Fibroblast of lung (primary cell): ENCODE measurements around the gene STAC. TPM values are rescaled to one million over a fixed set of nuclear protein-coding genes. Genes with fewer than 3 reads are reported as not detected.
A peak's percentile ranks its signal among the peaks of the same experiment; 100 is the strongest.
"Not testable (repeated sequence)": the region's sequence is repeated elsewhere in the genome, so short reads cannot be mapped to it uniquely, and the experiment has no call there.

Experiments used
- DNase-seq, 2 donors: peaks; one replicate each; pipeline versions ENCODE4 v3.0.0 to v3.0.0-alpha.2; 2010; ENCODE audit warnings: low read depth in 2 of 2
- H2AFZ ChIP-seq: 2 replicates; pipeline ENCODE4 v1.5.1; 2012; ENCODE audit warnings: low read length, control low read depth, inconsistent platforms
- H3K27ac ChIP-seq: 2 replicates; pipeline ENCODE4 v1.5.1; 2011; ENCODE audit warnings: low read length, control low read depth; ENCODE audit not compliant: insufficient read depth
- H3K27me3 ChIP-seq: 2 replicates; pipeline ENCODE4 v1.5.1; 2011; ENCODE audit warnings: mild to moderate bottlenecking, low read length; ENCODE audit not compliant: control insufficient read depth, insufficient read depth
- H3K36me3 ChIP-seq: 2 replicates; pipeline ENCODE4 v1.5.1; 2011; ENCODE audit warnings: low read length; ENCODE audit not compliant: control insufficient read depth, insufficient read depth
- H3K4me1 ChIP-seq: 2 replicates; pipeline ENCODE4 v1.5.1; 2011; ENCODE audit warnings: low read length; ENCODE audit not compliant: control insufficient read depth, insufficient read depth; ENCODE audit errors: extremely low read depth
- H3K4me2 ChIP-seq: 2 replicates; pipeline ENCODE4 v1.5.1; 2011; ENCODE audit warnings: low read length, control low read depth; ENCODE audit not compliant: insufficient read depth; ENCODE audit errors: extremely low read depth
- H3K4me3 ChIP-seq, 4 experiments: fragments of 200-600 bp in 1 of 4; sonication (generic) in 1 of 4; replicated peaks in 1 of 4; 2 replicates each; pipeline ENCODE4 v1.5.1; 2011 to 2016; ENCODE audit warnings: low read length in 4 of 4, low read depth in 3 of 4, mild to moderate bottlenecking in 3 of 4, control low read depth in 2 of 4, inconsistent platforms in 1 of 4, mixed read lengths in 1 of 4; ENCODE audit not compliant: insufficient read depth in 1 of 4; ENCODE audit errors: control extremely low read depth in 1 of 4
- H3K79me2 ChIP-seq: 2 replicates; pipeline ENCODE4 v1.5.1; 2012; ENCODE audit warnings: mild to moderate bottlenecking, low read length, inconsistent platforms; ENCODE audit not compliant: control insufficient read depth, insufficient read depth
- H3K9ac ChIP-seq: 2 replicates; pipeline ENCODE4 v1.5.1; 2011; ENCODE audit warnings: mild to moderate bottlenecking, low read length, control low read depth; ENCODE audit not compliant: insufficient read depth
- H3K9me3 ChIP-seq: 2 replicates; pipeline ENCODE4 v1.5.1; 2012; ENCODE audit warnings: low read depth, low read length; ENCODE audit not compliant: control insufficient read depth, insufficient read depth
- H4K20me1 ChIP-seq: 2 replicates; pipeline ENCODE4 v1.5.1; 2011; ENCODE audit warnings: low read length; ENCODE audit not compliant: control insufficient read depth, insufficient read depth; ENCODE audit errors: extremely low read depth
- EZH2 ChIP-seq: IDR thresholded peaks from 2 replicates; pipeline ENCODE4 v1.5.1; 2012; ENCODE audit warnings: low read length, control low read depth, mild to moderate bottlenecking; ENCODE audit errors: missing control alignments
- polyA plus RNA-seq, 2 donors: library from polyadenylated mRNA; depleted of rRNA in 1 of 2; stranded (reverse) in 1 of 2; unstranded in 1 of 2; fragments of >200 nt; gene quantifications; 2 replicates each; pipeline ENCODE4 v1.2.1, GENCODE V29; 2011 to 2012; ENCODE audit warnings: missing spikeins in 1 of 2
- total RNA-seq: library from RNA; depleted of rRNA; stranded (reverse); fragments of >200 nt; gene quantifications from 2 replicates; pipeline ENCODE4 v1.2.1, GENCODE V29; 2014
- TF ChIP-seq, protein P1 (sequence below), 2 donors: IDR thresholded peaks in 1 of 2; conservative IDR thresholded peaks in 1 of 2; 1 replicate in 1 of 2; 2 replicates in 1 of 2; pipeline ENCODE4 v1.5.1; 2011 to 2012; ENCODE audit warnings: low read length in 2 of 2, control low read depth in 1 of 2, inconsistent platforms in 1 of 2, low read depth in 1 of 2, mild to moderate bottlenecking in 1 of 2

STAC gene
- total and polyA plus RNA-seq, 2 donors (not counting 1 experiment from before 2014, with no cell fraction given) = 6.8 to 7.4 TPM

DNA sequence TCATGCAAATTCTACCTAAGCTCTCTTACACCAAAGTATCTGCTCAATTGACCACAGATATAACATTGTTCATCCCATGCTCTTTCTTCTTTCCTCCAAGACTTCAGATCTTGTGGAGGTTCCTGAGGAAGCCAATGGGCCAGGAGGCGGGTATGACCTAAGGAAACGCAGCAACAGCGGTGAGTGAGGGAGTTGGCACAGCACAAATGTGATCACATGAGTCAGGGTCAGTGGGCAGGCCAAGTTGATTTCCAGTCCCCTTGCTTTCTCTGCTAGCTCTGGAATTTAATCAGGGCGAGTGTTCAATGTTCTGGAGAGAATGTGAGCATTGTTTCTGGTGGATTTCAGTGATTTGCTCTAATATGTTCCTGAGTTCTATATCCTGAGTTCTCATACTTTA, 112.7 kb downstream of the STAC start:
- peaks cover 9% of the 10 kb centered on the region for H3K4me1 ChIP-seq
- H4K20me1 ChIP-seq = no peaks in the 10 kb centered on the region
- no peaks in the 10 kb centered on the region for H3K9me3 ChIP-seq
- no peak overlapping the region for H3K4me2 ChIP-seq
- no peak overlapping the region for H3K27ac ChIP-seq
- TF ChIP-seq, protein P1, sequence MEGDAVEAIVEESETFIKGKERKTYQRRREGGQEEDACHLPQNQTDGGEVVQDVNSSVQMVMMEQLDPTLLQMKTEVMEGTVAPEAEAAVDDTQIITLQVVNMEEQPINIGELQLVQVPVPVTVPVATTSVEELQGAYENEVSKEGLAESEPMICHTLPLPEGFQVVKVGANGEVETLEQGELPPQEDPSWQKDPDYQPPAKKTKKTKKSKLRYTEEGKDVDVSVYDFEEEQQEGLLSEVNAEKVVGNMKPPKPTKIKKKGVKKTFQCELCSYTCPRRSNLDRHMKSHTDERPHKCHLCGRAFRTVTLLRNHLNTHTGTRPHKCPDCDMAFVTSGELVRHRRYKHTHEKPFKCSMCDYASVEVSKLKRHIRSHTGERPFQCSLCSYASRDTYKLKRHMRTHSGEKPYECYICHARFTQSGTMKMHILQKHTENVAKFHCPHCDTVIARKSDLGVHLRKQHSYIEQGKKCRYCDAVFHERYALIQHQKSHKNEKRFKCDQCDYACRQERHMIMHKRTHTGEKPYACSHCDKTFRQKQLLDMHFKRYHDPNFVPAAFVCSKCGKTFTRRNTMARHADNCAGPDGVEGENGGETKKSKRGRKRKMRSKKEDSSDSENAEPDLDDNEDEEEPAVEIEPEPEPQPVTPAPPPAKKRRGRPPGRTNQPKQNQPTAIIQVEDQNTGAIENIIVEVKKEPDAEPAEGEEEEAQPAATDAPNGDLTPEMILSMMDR (conservative IDR thresholded peaks at IDR 0.05 in 1 of 2, IDR thresholded peaks at IDR 0.05 in 1 of 2; ENCODE audit: low read depth in 1 of 2, low read length in 2 of 2) = no peak
- no peak for TF ChIP-seq EZH2
- DNase-seq = no peak
- no peaks in the 10 kb centered on the region for H3K36me3 ChIP-seq
- no peaks in the 10 kb centered on the region for H3K79me2 ChIP-seq
- no peak overlapping the region for H3K4me3 ChIP-seq
- H3K9ac ChIP-seq = no peak overlapping the region
- no peak overlapping the region for H2AFZ ChIP-seq
- no peaks in the 10 kb centered on the region for H3K27me3 ChIP-seq

DNA sequence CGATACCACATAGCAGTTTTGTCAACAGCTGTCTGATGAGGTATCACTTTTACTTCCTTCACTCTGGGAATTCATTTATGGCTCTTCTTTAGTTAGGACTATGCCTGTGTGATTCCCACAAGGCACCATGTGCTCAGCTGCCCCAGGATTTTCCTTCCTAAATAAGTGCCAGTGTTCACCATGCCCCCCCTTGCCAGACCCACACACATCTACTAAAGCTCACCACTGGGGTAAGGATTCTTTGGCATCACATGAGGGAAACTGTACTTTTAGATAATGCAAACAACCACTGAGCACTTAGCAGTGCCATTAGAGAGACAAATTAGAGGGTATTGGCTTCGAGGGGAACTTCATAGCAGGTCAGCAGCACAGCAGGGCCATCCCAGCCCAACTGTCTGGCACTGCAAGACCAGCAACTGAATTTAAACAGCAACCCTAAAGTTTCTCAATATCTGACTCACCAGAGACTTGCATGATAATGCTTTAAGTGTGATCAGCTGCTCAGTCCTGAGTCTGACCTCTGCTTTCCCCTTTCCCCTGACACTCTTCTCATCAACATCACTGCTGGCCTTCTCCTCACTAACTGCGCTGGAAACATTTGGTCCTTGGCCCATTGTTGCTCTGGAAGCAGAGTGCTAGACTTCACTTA, 114.3 kb downstream of the STAC start:
- no peaks in the 10 kb centered on the region for H3K79me2 ChIP-seq
- no peaks in the 10 kb centered on the region for H3K9me3 ChIP-seq
- DNase-seq = peak; percentile 72 to 77
- no peaks in the 10 kb centered on the region for H4K20me1 ChIP-seq
- peak overlapping the region; percentile 9 for H3K4me2 ChIP-seq
- H3K4me1 ChIP-seq = peaks cover 9% of the 10 kb centered on the region
- H3K4me3 ChIP-seq = no peak overlapping the region
- TF ChIP-seq, protein P1 (conservative IDR thresholded peaks at IDR 0.05 in 1 of 2, IDR thresholded peaks at IDR 0.05 in 1 of 2; ENCODE audit: low read depth in 1 of 2, low read length in 2 of 2) = no peak
- TF ChIP-seq EZH2 = no peak
- H3K9ac ChIP-seq = no peak overlapping the region
- no peak overlapping the region for H2AFZ ChIP-seq
- no peaks in the 10 kb centered on the region for H3K36me3 ChIP-seq
- H3K27ac ChIP-seq = peak overlapping the region; percentile 69
- no peaks in the 10 kb centered on the region for H3K27me3 ChIP-seq

DNA sequence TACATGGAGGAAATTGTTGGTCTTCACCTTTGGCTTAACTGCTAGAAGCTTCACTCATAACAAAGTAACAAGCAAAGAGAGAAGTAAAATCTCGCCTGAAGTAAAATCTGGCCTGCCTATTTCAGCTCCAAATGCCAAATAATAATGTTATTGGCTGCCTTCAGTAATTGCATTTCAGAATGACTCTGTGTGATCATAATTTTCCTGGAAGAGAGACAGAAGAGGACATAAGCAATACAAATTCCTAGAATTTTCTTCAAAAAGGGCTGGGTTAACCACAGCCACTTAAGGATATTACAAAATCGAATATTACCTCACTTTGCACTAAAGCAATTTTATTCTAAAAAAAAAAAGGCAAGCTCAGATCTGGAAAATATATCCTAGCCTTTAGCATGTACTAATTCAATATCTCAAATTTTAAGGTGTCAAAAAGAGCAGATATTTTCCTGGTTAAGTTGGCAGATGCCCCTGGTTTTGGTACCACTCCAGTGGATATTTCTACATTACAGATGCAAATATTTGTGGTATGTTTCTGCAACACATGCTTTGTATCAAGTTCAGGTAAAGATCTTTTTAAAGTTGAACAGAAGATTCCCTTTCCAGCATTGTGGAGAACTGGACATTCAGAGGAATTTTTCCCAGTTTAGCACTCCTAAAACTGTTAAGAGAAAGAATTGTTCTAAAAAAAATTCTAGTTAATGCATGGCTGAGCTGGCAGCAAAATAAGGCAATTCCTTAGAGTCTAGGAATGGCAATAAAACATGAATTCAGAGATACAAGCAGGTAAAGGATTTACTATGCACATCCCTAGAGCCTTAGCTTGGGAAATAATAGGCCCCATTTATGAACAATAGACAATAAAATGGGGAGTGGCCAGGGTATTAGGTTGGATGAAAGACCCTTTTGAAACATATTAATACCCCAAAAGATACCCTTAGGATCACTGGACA, 116.7 kb downstream of the STAC start:
- no peaks in the 10 kb centered on the region for H3K9me3 ChIP-seq
- H3K27ac ChIP-seq = peak overlapping the region; percentile 22
- no peaks in the 10 kb centered on the region for H3K79me2 ChIP-seq
- H3K4me1 ChIP-seq = peaks cover 9% of the 10 kb centered on the region
- H3K4me2 ChIP-seq = no peak overlapping the region
- H3K9ac ChIP-seq = no peak overlapping the region
- no peaks in the 10 kb centered on the region for H4K20me1 ChIP-seq
- no peaks in the 10 kb centered on the region for H3K36me3 ChIP-seq
- H3K27me3 ChIP-seq = no peaks in the 10 kb centered on the region
- TF ChIP-seq EZH2 = no peak
- TF ChIP-seq, protein P1 (conservative IDR thresholded peaks at IDR 0.05 in 1 of 2, IDR thresholded peaks at IDR 0.05 in 1 of 2; ENCODE audit: low read depth in 1 of 2, low read length in 2 of 2) = no peak
- no peak overlapping the region for H3K4me3 ChIP-seq
- peak; percentile 60 to 88 for DNase-seq
- no peak overlapping the region for H2AFZ ChIP-seq

DNA sequence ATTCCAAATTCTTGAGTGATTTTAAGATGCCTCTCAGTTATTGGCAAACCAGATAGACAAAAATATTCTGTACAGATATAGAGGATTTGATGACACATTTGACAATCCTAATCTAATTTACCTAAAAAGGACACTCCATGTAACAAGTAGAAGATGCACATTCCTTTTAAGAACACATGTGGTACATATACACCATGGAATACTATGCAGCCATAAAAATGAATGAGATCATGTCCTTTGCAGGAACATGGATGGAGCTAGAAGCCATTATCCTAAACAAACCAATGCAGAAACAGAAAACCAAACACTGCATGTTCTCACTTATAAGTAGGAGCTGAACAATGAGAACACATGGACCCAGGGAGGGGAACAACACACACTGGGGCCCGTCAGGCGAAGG, 119.7 kb downstream of the STAC start:
- H3K27me3 ChIP-seq, H3K9me3 ChIP-seq, H3K4me1 ChIP-seq, H3K4me3 ChIP-seq, H3K79me2 ChIP-seq, H3K9ac ChIP-seq, H4K20me1 ChIP-seq, DNase-seq, H2AFZ ChIP-seq, H3K4me2 ChIP-seq, H3K27ac ChIP-seq, H3K36me3 ChIP-seq: not testable (repeated sequence)
